ENCODE data around the gene OR7G2. TPM values are rescaled to one million over a fixed set of nuclear protein-coding genes. Genes with fewer than 3 reads are reported as not detected.

The OR7G2 gene
- polyA plus RNA-seq, 2 of the 4 experiments (the other 2 are of a cell fraction), result not detected

- DNase-seq (ENCODE audit: low read depth in 1 of 2, low spot score in 1 of 2) (peak in 1 of 2 experiments; percentile 31), FAIRE-seq (no peak), ATAC-seq (no peak)
- Histone ChIP-seq H3K9me3 (peaks cover 79% of the 10 kb centered on the region), H3K4me1 (no peaks in the 10 kb centered on the region), H3K4me2 (no peak overlapping the region), H3K4me3 (no peak overlapping the region), H3K27ac (no peak overlapping the region)
- ChIA-PET POLR2A (no interaction called here), CTCF (no interaction called here)
- TF ChIP-seq JUNB (IDR thresholded peaks at IDR 0.05) (no peak), NFE2L2 (conservative IDR thresholded peaks at IDR 0.05; ENCODE audit: low read length) (no peak), MYC (IDR thresholded peaks at IDR 0.05; ENCODE audit: borderline replicate concordance, low read length) (no peak), CBX8 (IDR thresholded peaks at IDR 0.05) (no peak), CEBPB (IDR thresholded peaks at IDR 0.05) (no peak), HDAC2 (IDR thresholded peaks at IDR 0.05) (no peak), SREBF2 (IDR thresholded peaks at IDR 0.05) (no peak), SMC3 (IDR thresholded peaks at IDR 0.05) (no peak)
- WGBS (ENCODE audit: missing lambda C conversion rate), result 94% methylated on average over 5 of the region's 5 CpGs
Measured at GRCh38 chr19:9144920-9145319, 37.6 kb upstream of the OR7G2 start.

- ChIA-PET CTCF (no interaction called here), POLR2A (no interaction called here)
- peak within 1 kb of the TSS; percentile 86 for H3K4me3 ChIP-seq
- DNase-seq (ENCODE audit: low read depth in 1 of 2, low spot score in 1 of 2) (peak; percentile 73 to 91), ATAC-seq (peak; percentile 99), FAIRE-seq (no peak)
- H3K9me3 ChIP-seq, result peaks cover 42% of the 10 kb centered on the region
- 2% methylated on average over 33 of the region's 43 CpGs for WGBS (ENCODE audit: missing lambda C conversion rate)
- H3K27ac ChIP-seq, result peak within 1 kb of the TSS; percentile 90 to 93
- H3K4me2 ChIP-seq, result peak within 1 kb of the TSS; percentile 76
- H3K4me1 ChIP-seq, result no peaks in the 10 kb centered on the region
- TF ChIP-seq PHF8 (IDR thresholded peaks at IDR 0.05; ENCODE audit: borderline replicate concordance, low read depth) (peak; percentile 62), MAFK (IDR thresholded peaks at IDR 0.05; ENCODE audit: partially characterized antibody) (peak; percentile 15), RARB (CRISPR knock-in tag; IDR thresholded peaks at IDR 0.05) (no peak), KDM5A (IDR thresholded peaks at IDR 0.05) (peak; percentile 27; the same call in 1 of the 2 replicates), HEYL (CRISPR knock-in tag; IDR thresholded peaks at IDR 0.05) (no peak), SREBF2 (IDR thresholded peaks at IDR 0.05) (no peak), RAD21 (conservative IDR thresholded peaks at IDR 0.05 in 1 of 2, IDR thresholded peaks at IDR 0.05 in 1 of 2) (no peak), MAX (IDR thresholded peaks at IDR 0.05) (peak; percentile 69), ATOH8 (CRISPR knock-in tag; IDR thresholded peaks at IDR 0.05; ENCODE audit: low read depth) (no peak), EHMT2 (IDR thresholded peaks at IDR 0.05; ENCODE audit: low read depth) (no peak), JUNB (IDR thresholded peaks at IDR 0.05) (no peak), BHLHE40 (IDR thresholded peaks at IDR 0.05; ENCODE audit: low read depth, low read length) (no peak), NFE2L2 (conservative IDR thresholded peaks at IDR 0.05; ENCODE audit: low read length) (no peak), ZNF302 (CRISPR knock-in tag; IDR thresholded peaks at IDR 0.05) (no peak), ZFP36 (IDR thresholded peaks at IDR 0.05; ENCODE audit: borderline replicate concordance, partially characterized antibody) (no peak), HMGXB4 (CRISPR knock-in tag; IDR thresholded peaks at IDR 0.05; ENCODE audit: borderline replicate concordance) (no peak), POLR2A (IDR thresholded peaks at IDR 0.05; ENCODE audit: low read length) (peak; percentile 56), RCOR1 (IDR thresholded peaks at IDR 0.05; ENCODE audit: low read depth, low read length) (no peak), CHD2 (IDR thresholded peaks at IDR 0.05; ENCODE audit: low read length, partially characterized antibody) (peak; percentile 92), GATA3 (IDR thresholded peaks at IDR 0.05; ENCODE audit: borderline replicate concordance) (peak; percentile 45; the same call in 1 of the 2 replicates), SMC3 (IDR thresholded peaks at IDR 0.05) (no peak)
- TF ChIP-seq, protein P1, sequence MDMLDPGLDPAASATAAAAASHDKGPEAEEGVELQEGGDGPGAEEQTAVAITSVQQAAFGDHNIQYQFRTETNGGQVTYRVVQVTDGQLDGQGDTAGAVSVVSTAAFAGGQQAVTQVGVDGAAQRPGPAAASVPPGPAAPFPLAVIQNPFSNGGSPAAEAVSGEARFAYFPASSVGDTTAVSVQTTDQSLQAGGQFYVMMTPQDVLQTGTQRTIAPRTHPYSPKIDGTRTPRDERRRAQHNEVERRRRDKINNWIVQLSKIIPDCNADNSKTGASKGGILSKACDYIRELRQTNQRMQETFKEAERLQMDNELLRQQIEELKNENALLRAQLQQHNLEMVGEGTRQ (IDR thresholded peaks at IDR 0.05), result 0 out of 2 replicates have a peak, but pooled peaks have one; percentile 20
- TF ChIP-seq, protein P2, sequence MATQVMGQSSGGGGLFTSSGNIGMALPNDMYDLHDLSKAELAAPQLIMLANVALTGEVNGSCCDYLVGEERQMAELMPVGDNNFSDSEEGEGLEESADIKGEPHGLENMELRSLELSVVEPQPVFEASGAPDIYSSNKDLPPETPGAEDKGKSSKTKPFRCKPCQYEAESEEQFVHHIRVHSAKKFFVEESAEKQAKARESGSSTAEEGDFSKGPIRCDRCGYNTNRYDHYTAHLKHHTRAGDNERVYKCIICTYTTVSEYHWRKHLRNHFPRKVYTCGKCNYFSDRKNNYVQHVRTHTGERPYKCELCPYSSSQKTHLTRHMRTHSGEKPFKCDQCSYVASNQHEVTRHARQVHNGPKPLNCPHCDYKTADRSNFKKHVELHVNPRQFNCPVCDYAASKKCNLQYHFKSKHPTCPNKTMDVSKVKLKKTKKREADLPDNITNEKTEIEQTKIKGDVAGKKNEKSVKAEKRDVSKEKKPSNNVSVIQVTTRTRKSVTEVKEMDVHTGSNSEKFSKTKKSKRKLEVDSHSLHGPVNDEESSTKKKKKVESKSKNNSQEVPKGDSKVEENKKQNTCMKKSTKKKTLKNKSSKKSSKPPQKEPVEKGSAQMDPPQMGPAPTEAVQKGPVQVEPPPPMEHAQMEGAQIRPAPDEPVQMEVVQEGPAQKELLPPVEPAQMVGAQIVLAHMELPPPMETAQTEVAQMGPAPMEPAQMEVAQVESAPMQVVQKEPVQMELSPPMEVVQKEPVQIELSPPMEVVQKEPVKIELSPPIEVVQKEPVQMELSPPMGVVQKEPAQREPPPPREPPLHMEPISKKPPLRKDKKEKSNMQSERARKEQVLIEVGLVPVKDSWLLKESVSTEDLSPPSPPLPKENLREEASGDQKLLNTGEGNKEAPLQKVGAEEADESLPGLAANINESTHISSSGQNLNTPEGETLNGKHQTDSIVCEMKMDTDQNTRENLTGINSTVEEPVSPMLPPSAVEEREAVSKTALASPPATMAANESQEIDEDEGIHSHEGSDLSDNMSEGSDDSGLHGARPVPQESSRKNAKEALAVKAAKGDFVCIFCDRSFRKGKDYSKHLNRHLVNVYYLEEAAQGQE (IDR thresholded peaks at IDR 0.05), result peak; percentile 86
- TF ChIP-seq, protein P3, sequence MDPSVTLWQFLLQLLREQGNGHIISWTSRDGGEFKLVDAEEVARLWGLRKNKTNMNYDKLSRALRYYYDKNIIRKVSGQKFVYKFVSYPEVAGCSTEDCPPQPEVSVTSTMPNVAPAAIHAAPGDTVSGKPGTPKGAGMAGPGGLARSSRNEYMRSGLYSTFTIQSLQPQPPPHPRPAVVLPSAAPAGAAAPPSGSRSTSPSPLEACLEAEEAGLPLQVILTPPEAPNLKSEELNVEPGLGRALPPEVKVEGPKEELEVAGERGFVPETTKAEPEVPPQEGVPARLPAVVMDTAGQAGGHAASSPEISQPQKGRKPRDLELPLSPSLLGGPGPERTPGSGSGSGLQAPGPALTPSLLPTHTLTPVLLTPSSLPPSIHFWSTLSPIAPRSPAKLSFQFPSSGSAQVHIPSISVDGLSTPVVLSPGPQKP (IDR thresholded peaks at IDR 0.05; ENCODE audit: low read depth, low read length), result no peak
Measured at GRCh38 chr19:9140159-9140874, 33.0 kb upstream of the OR7G2 start, which contains the start of gene ZNF317. Gene ZNF317, plus strand, starts transcription at chr19:9140397. Its CDS starts 15,620 bp downstream, at chr19:9156017.
